Uterus (tissue), 4 donors: Measurements from ENCODE around the gene BMERB1. TPM values are rescaled to one million over a fixed set of nuclear protein-coding genes. Genes with fewer than 3 reads are reported as not detected.

Experiments
- DNase-seq, 2 donors: peaks; one replicate each; pipeline ENCODE4 v3.0.0-alpha.2; 2019 to 2020
- H3K27ac ChIP-seq, 2 donors: fragments of 200-600 bp; sonication (generic); 1 replicate in 1 of 2; 2 replicates in 1 of 2; pipeline ENCODE4 v1.5.1; 2016 to 2018
- H3K27me3 ChIP-seq, 2 donors: fragments of 200-600 bp; sonication (generic); one replicate each; pipeline ENCODE4 v1.5.1; 2018 to 2019; ENCODE audit warnings: control low read depth in 1 of 2
- H3K36me3 ChIP-seq, 2 donors: fragments of 200-600 bp; sonication (generic); one replicate each; pipeline ENCODE4 v1.5.1; 2019; ENCODE audit warnings: control low read depth in 1 of 2
- H3K4me1 ChIP-seq, 2 donors: fragments of 200-600 bp; sonication (generic); one replicate each; pipeline ENCODE4 v1.5.1; 2018 to 2019; ENCODE audit warnings: control low read depth in 1 of 2
- H3K4me3 ChIP-seq, 2 donors: fragments of 200-600 bp; sonication (generic); 1 replicate in 1 of 2; 2 replicates in 1 of 2; pipeline ENCODE4 v1.5.1; 2018 to 2019; ENCODE audit warnings: mild to moderate bottlenecking in 1 of 2
- H3K9me3 ChIP-seq, 2 donors: fragments of 200-600 bp; sonication (generic); one replicate each; pipeline ENCODE4 v1.5.1; 2019; ENCODE audit warnings: control low read depth in 1 of 2
- CTCF ChIP-seq, 4 experiments: fragments of 200-600 bp in 2 of 4; fragments of 450-650 bp in 2 of 4; sonication (generic) in 2 of 4; IDR thresholded peaks; one replicate each; pipeline ENCODE4 v1.5.1; 2016 to 2019; ENCODE audit warnings: antibody characterized with exemption in 4 of 4, mild to moderate bottlenecking in 2 of 4, moderate library complexity in 1 of 4
- POLR2A ChIP-seq, 2 donors: fragments of 450-650 bp; IDR thresholded peaks; one replicate each; pipeline ENCODE4 v1.6.1; 2016; ENCODE audit warnings: antibody characterized with exemption in 2 of 2, mild to moderate bottlenecking in 1 of 2, moderate library complexity in 1 of 2
- intact Hi-C: fragments of 100-400 bp; cut with DNase I; formaldehyde crosslinking; loops from one replicate; pipeline ENCODE4 v1.15.1; 2023; ENCODE audit warnings: low total_unique reads
- total RNA-seq, 4 donors: library from RNA; depleted of rRNA in 3 of 4; stranded (reverse); fragments of >200 nt in 3 of 4; gene quantifications; one replicate each; pipeline versions ENCODE4 v1.1.0 to v1.2.4, GENCODE V29; 2014 to 2023
- donor health status: DM: yes; HTN: yes; CAD: no.

The BMERB1 gene
- total RNA-seq, 4 donors from 2014 or later = 12.8 to 98.9 (median 39.2) TPM

- Histone ChIP-seq H3K4me3 (no peak overlapping the region), H3K27me3 (no peaks in the 10 kb centered on the region), H3K27ac (no peak overlapping the region), H3K9me3 (no peaks in the 10 kb centered on the region), H3K36me3 (no peaks in the 10 kb centered on the region), H3K4me1 (no peaks in the 10 kb centered on the region)
- no peak for DNase-seq
- TF ChIP-seq POLR2A (IDR thresholded peaks at IDR 0.05) = no peak
- no peak for TF ChIP-seq CTCF (IDR thresholded peaks at IDR 0.05)
- intact Hi-C loops = no loop called here
Measured at GRCh38 chr16:15608398-15609285, 174.3 kb downstream of the BMERB1 start.

GRCh38 chr16:15609286-15609649, 174.9 kb downstream of the BMERB1 start:
- no peak for TF ChIP-seq CTCF (IDR thresholded peaks at IDR 0.05)
- TF ChIP-seq POLR2A (IDR thresholded peaks at IDR 0.05) = no peak
- intact Hi-C loops = no loop called here
- no peak overlapping the region for H3K27ac ChIP-seq
- no peak overlapping the region for H3K4me3 ChIP-seq
- H3K4me1 ChIP-seq = no peaks in the 10 kb centered on the region
- H3K27me3 ChIP-seq = no peaks in the 10 kb centered on the region
- no peak for DNase-seq
- no peaks in the 10 kb centered on the region for H3K9me3 ChIP-seq
- no peaks in the 10 kb centered on the region for H3K36me3 ChIP-seq

DNA sequence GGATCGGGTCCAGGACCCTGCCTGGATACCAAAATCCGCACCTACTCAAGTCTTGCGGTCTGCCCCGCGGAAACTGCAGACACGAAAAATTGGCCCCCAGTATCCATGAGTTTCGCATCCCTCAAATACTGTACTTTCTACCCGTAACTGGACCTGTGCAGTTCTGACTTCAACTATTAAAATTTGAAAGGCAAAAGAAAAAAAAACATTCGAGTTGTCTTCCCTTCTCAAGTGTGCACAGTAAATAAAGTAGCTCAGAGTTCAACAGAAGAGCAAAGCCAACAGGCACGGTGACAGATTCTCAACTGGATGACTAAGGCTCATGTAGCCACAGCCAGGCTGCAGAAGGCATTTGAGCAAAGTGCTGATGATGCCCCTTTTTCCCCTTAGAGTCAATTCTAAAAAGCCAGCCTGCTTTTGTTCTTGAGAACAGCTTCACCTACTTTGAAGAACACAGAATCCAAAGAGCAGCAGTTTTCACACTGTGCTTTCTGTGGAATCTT, 176.0 kb downstream of the BMERB1 start:
- H3K36me3 ChIP-seq = no peaks in the 10 kb centered on the region
- DNase-seq = no peak
- H3K27me3 ChIP-seq = no peaks in the 10 kb centered on the region
- H3K9me3 ChIP-seq = no peaks in the 10 kb centered on the region
- no peaks in the 10 kb centered on the region for H3K4me1 ChIP-seq
- no peak overlapping the region for H3K27ac ChIP-seq
- intact Hi-C loops = no loop called here
- TF ChIP-seq CTCF (IDR thresholded peaks at IDR 0.05) (no peak), POLR2A (IDR thresholded peaks at IDR 0.05) (no peak)
- H3K4me3 ChIP-seq = no peak overlapping the region

DNA sequence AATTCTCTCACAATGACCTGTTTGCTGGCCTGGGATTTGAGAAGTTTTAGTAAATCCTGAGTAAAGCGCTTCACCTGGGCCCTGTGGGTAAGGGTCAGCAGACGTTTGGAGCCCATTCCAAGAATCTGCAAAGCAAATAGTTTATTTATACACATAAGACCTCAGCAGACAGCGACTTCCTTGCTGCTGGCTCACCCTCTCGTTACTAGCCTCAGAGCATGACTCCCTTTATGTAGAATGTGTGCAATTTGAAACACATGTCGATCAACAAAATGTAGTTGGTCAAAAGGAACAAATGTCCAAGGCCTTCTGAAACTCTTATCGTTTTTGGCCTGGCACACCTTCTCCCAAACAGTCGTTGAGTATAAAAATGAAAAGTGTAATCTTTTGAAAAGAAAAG, 177.2 kb downstream of the BMERB1 start:
- Histone ChIP-seq H3K4me3 (no peak overlapping the region), H3K9me3 (no peaks in the 10 kb centered on the region), H3K36me3 (no peaks in the 10 kb centered on the region), H3K4me1 (no peaks in the 10 kb centered on the region), H3K27me3 (no peaks in the 10 kb centered on the region), H3K27ac (no peak overlapping the region)
- DNase-seq = no peak
- intact Hi-C loops = no loop called here
- TF ChIP-seq CTCF (IDR thresholded peaks at IDR 0.05) = no peak
- TF ChIP-seq POLR2A (IDR thresholded peaks at IDR 0.05) = no peak

- no peaks in the 10 kb centered on the region for H3K4me1 ChIP-seq
- DNase-seq = no peak
- no peak overlapping the region for H3K27ac ChIP-seq
- no peaks in the 10 kb centered on the region for H3K36me3 ChIP-seq
- H3K27me3 ChIP-seq = no peaks in the 10 kb centered on the region
- H3K9me3 ChIP-seq = no peaks in the 10 kb centered on the region
- intact Hi-C loops = no loop called here
- no peak overlapping the region for H3K4me3 ChIP-seq
- TF ChIP-seq CTCF (IDR thresholded peaks at IDR 0.05) = no peak
- TF ChIP-seq POLR2A (IDR thresholded peaks at IDR 0.05) = no peak
Measured at GRCh38 chr16:15613676-15614075, 179.3 kb downstream of the BMERB1 start.
